ENCODE data around the gene C11orf71.

C11orf71 gene

DNA sequence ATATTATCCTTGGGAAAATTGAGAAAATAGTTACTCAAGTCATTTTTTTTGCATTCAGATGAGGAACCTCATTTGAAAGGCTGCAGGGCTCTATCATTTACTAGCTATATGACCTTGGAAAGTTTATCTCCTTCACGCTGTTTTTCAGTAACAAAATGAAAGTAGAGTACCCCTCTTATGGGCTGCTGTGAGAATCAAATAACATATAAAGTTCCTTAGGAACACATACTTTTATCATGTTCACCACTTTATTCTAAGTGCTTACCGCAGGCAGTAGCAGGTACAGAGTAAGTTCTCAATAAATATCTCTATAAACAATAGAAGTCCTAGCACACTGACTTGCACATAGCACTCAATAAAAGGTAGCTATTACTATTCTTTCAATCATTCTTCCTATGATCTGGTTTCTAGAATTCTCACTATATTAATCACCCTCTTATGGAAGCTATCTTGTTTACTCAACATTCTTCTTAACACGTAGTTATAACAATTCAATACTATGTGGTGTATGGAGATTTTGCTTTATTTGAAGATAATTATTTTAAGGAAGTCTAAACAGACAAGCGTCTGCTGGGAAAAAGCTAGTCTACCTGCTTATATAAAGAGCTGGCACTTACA is 1.9 kb downstream of the C11orf71 start:
- DNase-seq: no peak

DNA sequence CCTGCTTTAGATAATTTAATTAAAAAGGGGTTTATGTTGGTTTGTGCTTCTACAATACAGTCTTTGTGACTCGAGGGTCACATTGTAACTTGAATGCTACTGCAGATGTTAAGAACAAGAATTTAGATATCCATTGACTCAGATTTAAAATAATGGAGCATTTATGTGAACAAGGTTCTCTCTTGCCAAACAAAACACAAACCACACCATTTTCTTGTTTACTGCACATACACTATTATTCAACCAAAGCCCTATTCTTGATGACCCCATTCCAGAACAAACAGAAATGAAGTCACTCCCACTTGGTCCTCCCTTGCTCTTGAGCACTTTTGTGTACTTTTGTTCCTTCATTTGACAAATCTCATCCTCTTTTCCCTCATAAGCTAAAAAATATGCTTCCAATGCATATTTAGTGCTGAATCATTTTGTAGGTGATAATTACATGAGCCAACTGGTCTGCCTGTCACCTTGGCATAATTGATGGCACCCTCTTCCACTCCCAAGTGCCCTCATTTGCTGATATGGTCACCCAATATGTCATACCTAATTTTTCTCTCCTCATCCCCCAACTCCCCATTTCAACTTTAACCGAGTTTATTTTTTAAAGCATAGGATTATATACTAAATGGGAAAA is 2.8 kb downstream of the C11orf71 start:
- DNase-seq: no peak

DNA sequence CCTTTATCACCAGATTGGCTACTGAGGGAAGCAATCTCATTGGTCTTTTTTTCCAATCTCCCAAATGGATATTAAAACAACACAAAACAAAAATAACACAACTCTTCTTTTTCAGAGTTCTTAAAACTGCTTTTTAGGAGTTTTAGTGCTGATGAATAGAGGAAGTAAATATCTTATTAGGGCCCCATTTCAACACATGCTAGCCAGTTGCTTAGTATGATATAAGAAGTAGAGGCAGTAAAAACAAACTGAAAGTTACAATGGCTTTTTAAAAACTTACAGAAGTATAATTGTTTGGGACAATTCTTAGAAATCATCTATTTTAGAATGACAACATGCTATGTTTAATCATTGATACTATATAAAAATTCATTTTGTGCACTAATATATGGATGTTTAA is 3.4 kb downstream of the C11orf71 start:
- no peak for DNase-seq

DNA sequence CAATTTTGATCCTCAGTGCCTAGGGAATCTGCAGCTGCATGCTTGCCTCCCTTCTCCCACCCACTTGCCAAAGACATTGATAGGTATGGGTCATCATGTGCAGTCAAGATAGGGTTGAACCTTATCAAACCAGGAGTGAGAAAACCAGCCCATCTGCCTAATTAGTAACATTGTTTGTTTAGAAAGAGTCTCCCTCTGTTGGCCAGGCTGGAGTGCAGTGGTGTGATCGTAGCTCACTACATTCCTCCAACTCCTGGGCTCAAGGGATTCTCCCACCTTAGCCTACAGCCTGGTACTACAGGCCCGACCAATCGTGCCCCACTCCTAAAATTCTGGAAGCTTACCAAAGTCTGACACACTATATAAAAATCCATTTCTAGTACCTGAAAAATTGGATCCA is 4.6 kb downstream of the C11orf71 start:
- peak; percentile 28 to 61 for DNase-seq

DNA sequence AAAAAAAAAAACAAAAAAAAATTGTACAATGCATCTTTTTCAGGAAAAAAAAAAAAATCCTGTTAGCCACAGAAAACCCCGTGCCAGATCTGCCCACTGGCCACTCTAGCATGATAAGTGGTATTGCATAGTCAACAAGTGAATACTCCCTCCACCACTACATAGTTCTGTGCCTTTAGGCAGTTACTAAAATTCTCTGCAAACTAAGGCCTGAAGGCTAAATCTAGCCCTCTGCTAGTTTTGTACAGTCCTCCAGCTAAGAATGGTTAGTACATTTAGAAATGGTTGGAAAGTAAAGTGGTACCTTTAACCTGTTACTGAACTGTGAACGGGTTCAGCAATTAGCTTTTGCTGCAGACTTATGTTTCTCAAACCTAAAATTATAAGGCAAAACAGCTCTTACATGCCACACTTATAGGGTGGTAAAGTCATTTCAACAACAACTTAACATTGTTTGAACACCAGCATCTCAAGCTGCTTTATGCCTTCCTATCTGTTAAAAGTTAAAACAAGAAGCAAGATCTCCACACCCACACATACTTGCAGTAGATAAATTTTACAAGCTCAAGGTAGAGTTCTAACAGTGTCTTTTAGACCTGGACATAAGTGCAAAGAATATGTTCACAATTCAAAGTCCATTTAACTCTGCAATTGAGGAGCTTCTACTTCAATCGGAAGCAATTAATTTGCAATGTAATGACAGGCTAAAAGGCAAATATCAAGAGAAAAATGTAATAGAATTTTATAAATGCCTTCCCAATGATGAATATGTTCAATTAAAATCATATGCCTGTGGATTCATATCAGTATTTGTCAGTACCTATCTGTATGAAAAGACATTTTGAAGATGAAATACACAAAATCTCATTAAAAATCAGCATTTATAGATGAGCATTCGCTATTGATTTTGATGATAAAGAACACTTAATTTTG is 7.3 kb downstream of the C11orf71 start:
- no peak for DNase-seq

DNA sequence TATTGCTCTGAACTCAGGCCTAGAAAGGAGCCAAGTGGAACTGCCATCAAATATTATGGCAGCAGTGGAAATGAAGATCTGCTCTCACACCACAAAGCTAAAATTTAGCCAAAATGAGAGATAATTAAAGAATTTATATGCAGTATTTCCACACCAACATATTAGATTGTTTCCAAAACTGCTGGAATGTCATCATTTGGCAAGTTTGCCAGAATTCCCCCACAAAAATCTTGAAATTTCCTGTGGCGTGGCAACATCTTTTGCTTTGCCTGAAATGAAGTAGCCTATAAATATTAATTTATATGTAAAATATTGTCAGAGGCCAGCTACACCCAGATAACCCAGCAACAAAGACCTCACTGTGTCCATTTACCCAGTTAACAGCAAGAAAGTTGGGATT is 13.8 kb downstream of the C11orf71 start:
- no peak for DNase-seq

DNA sequence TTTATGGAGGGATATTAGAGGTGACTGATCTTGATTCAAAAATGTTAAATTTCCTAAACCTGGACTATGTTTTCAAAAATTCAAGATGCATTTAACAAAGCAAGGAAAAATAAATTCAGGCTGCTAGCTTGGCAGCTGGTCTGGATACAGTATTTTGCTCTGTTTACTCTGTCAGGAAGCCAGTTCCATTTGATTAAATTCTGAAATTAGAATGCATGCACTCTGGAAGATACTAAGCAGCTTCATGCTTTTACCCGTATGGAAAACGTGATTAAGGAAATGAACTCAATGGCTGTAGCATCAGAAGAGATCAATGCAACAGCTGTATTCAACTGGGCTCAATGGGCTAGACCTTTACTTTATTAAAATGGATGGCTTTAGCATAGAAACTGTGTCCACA is 14.2 kb downstream of the C11orf71 start:
- DNase-seq: peak in 1 of 2 experiments; percentile 46

DNA sequence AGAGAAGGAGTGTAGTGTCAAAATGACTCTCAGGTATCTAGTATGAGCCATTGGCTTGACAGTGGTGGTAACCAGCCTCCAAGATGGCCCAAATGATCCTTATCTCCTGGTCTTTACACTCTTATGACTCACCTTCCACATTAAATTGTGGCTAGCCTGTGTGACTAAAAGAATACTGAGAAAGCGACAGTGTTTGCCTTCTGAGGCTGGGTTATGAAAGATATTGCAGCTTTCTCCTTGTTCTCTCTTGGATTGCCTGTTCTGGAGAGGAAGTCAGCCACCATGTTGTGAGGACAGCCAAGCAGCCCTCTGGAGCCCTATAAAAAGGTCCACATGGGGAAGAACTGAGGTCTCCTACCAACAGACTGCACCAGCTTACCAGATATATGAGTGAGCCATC is 15.8 kb downstream of the C11orf71 start:
- no peak for DNase-seq

DNA sequence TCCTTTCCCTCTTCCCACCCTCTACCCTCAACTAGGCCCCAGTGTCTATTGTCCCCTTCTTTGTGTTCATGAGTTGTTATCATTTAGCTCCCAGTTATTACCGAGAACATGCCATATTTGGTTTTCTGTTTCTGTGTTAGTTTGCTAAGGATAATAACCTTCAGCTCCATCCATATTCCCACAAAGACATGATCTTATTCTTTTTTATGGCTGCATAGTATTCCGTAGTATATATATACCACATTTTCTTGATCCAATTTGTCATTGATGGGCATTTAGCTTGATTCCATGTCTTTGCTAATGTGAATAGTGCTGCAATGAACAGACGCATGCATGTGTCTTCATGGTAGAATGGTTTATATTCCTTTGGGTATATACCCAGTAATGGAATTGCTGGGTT is 17.8 kb downstream of the C11orf71 start:
- DNase-seq: no peak

DNA sequence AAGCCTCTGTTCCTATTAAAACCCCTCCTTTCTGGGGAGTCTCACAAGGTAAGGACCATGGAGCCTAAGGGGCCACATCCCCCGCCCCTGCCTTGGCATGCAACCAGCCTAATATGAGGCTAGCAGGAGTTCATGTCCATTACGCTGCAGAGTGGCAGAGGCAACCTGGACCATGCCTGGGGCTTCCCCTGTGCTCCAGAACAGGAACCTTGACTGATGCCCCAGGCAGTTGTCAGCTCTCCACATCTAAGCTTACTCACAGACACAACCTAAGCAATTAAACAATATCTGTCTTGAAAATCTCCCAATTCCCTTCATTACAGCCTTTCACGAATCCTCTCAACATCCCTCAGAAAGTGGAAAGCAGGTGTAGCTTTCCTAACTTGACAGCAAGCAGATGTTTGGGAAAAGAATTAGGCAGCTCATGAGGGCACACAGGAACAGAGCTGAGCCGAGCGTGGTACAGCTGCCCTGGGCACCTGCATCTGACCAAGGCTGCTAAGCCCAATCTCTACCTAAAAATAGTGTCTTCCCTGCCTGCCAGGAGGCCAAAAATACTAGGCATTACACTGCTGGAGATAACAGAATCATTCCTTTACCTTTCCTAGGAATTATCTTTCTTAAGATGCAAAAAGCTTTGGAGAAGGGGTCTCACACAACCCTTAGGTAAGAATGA is 20.8 kb downstream of the C11orf71 start:
- DNase-seq: no peak

DNA sequence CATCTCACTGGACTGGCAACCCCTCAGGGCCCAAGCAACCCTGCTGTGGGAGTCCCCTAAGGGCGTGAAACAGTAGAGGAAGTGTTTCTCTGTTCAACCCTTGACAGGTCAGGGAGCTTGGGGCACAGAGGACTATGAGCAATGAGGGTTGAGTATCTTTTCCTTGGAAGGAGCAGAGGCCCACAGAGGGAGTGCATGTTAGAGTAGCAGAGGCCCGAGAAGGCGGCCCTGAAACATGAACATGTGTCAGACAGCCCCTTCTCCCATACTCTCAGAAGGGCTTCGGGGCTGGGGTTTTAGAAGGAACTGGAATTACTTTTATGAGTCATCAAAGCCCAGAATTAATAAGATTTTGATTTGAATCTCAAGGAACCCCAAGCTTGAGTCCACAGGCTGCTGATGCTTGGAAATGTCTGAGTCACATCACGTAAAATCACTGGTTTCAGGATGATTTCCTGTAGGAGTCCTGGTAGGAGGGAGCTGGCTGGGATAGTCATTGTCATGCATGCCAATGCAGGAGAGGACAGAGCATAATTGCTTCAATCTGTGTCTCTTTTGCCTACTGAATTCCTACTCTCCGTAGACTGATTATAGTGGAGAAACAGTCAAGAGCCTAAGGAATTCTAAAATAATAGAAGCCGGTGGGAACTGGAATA is 22.6 kb downstream of the C11orf71 start:
- DNase-seq: no peak

DNA sequence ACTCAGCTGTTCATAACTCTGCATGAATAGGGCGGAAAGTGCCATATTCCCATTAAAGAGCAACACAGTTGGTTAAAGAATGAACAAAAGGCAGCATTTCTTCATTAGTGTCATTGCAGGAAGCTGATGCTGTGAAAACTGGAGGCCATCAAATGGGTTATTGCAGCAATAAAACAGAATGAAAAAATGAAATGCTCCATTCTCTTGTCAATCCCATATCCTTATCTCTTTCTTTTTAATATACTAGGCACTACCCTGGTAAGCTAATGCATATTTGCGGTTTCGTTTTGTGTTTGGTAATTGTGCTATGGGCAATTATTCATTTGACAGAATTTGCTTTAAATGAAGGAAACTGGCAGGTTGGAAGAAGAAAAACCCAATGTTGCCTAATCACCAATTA is 25.3 kb downstream of the C11orf71 start:
- no peak for DNase-seq

DNA sequence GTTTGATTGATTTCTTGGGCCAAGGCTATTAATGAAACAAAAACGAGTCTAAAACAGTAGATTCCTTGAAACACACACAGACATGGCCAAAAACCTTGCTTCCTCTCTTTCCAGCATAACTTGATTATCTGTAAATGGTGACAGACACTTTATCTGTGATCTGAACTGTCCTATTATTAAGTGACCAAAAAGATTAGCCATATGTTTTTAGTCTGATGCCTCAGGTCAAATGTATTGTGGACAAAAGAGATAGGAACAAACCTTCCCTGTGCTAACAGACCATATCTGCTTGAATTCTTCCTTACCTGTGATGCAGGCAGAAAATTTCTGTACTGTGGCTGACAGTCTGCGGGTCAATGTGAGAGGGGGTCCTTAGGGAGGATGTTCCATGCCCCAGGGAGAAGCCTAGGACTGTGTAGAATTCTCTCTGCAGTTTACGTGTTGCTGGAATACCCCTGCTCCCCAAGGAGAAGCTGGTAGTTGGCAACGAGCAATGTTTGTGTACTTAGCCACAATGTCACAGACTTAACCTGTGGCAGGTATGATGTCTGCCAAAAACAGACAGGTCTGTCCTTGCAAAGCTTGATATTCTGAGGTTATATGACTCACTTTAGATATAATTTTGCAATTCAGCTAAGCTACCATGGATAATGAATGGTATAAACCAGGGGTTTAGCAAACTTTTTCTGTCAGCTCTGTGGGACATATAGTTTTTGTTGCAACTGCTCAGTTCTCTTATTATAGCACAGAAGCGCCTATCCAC is 31.2 kb downstream of the C11orf71 start:
- DNase-seq: no peak

DNA sequence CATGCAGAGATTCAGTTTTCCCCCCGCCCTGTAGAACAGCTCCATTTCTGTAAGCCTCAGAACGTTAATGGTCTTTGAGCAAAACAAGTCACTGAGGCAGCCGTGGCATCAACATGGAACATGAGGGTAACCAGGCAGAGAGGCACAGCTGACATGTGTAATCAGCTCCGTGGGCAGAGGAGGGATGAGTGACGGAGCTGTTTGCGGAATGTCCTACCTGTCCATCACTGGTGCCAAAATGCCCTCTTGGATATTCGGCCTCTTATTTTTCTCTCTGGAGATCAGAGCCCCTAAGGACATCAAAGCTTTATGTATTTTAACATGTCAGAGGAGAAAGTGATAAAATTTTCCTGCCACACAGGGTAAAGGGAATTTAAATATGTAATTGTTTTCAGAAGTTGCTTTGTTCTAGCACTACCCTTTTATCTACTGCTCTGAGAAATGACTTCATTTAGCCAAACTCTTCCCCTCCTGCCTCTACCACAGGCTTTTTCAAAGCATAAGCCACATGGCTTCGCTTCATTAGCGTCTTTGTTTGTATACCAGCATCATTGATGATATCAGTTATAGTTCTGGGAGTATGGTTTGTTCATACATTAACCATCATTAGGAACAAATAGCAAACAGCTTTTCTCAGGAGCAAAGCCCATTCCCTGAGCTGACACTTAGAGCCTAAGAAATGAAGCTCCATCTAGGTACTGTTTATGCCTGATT is 32.9 kb downstream of the C11orf71 start:
- DNase-seq: no peak

DNA sequence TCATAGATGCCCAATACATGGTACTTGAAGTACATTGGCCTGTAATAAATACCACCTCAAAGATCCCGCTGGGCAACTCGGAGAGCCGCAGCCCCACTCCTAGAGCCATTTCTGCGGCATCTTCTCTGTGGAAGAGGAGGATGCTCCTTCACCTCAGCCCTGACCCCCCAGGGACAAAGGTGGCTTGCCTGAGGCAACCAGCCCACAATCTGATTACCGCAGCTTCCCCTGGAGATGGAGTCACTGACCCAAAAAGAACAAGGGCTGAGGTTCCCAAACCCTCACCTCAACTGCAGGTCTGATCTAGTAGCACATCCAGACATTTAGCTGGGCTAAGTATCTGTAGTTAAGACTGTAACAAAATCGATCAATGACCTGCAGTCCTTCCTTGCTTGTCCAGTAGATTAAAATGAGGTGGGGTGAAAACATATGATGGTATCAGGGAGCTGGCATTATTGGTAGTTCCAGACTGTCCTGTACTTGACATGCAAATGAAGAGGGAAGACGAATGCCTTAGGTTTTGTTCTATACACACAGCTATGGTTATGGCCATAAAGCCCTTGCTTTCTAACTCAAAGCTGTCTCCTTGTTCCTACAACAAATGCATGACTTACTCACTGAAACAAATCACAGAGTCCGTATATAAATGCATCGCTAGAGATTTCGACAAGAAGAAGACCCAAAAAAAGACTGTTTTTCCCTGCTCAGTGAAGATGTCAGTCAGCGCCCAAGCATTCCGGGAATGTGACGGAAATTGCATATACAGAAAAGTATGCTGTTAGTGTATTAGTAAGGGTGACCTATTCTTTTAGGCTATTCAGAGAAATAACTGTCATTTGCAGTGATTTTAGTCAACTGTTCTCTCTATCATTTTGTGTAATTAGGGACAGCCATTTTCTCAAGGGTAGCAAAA is 33.7 kb downstream of the C11orf71 start:
- DNase-seq: no peak

DNA sequence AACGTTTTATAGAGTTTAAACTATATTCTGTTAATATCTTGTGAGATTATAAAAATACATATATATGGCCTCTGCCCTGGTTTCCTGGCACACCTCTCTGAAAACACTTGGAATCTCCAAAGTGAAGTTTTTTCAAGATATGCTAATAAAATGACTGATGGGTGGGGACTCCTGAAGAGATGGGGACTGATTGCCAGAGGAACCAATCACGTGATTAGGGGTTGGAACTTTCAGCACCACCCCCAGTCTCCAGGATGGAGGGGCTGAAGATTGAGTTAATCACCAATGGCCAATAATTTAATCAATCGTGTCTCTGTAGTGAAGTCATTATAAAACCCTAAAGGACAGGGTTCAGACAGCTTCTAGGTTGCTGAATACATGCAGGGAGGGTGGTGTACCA is 37.4 kb downstream of the C11orf71 start:
- no peak for DNase-seq

DNA sequence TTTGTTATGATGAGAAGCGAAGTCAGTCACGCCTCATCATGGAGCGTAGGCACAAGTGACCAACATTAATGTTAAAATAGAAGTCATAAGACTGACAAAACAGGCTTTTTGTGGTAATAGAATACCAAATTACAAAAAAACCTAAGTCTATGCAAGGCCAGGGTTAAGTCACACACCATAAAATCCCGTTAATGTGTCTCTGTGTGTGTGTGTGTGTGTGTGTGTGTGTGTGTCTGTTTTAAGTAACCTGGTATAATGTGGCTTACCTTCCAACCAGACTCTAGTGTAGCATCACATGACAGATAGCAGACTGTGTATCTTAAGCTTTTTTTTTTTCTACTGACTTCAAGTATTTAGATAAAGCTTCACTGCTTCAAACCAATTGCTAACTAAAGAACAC is 38.0 kb downstream of the C11orf71 start:
- no peak for DNase-seq

DNA sequence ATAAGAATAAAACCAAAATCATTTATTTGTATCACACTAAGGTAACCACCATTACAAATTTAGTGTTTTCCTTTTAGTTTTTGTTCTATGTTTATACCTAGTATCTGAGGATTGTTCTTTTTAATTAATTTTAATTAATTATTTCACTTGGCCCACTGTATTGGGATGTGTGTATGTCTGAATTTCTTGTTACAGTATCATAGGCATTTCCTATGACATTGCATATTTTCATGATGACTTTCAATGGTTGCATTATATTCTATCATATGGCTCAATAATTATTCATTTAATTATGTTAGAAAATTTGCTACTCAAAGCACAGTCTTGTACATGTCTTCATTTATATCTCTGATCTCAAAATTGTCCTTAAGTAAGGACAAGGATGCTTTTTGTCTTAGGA is 41.0 kb downstream of the C11orf71 start:
- DNase-seq: no peak

DNA sequence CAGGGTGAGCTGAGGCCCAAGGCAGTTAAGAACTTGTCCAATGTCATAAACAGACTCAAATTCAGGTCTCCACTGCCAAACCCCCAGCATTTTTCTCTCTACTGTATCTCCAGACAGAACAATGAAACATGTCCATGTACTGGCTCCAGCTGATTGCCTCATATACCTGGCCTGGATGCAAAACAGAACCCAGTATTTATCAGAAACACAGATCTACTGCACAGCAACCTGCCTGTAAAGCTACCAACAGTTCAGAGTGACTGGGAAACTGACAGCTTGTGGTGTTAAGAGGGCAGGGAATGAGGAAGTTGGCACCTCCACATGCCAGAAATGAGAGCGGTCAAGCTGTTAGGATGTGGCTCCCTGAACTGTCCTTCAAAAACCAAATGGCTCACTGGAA is 41.6 kb downstream of the C11orf71 start:
- DNase-seq: peak; percentile 37 to 39

DNA sequence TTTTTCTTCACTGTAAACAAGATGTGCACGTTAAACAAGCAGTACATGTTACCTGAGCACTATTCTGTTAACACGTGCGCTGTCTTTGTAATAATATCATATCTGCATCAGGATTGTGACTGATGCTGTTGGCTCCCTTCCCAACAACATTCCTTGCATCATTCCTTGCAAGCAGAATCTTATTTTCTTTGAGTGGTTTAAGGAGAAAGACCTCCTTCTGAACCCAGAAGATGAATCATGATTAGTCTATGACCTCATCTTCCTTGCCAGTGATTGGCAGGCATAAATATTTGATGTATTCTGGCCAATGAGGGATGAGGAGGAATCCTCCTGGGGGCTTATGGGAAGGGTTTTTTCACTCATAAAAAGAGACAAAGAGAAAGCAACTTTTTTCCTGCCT is 46.2 kb downstream of the C11orf71 start:
- DNase-seq: no peak
